ENCODE data around the gene FER. TPM values are rescaled to one million over a fixed set of nuclear protein-coding genes. Genes with fewer than 3 reads are reported as not detected.
A peak's percentile ranks its signal among the peaks of the same experiment; 100 is the strongest.

The FER gene
- total RNA-seq, 1 donor from 2014 or later = 30.9 TPM

GRCh38 chr5:108749128-108749861 is 1.6 kb downstream of the FER start:
- Mint-ChIP-seq H3K36me3 (ENCODE audit: unreplicated experiment) (no peaks in the 10 kb centered on the region), H3K4me3 (ENCODE audit: unreplicated experiment) (peak overlapping the region; percentile 96), H3K27me3 (ENCODE audit: unreplicated experiment) (peaks cover 2% of the 10 kb centered on the region), H3K27ac (ENCODE audit: unreplicated experiment) (peak overlapping the region; percentile 92), H3K4me1 (ENCODE audit: low read depth, unreplicated experiment) (peaks cover 19% of the 10 kb centered on the region), H3K9me3 (ENCODE audit: unreplicated experiment) (peaks cover 7% of the 10 kb centered on the region)
- peak; percentile 15 for TF ChIP-seq CTCF (IDR thresholded peaks at IDR 0.05; ENCODE audit: partially characterized antibody, unreplicated experiment)
- no peak for DNase-seq

GRCh38 chr5:108753331-108753730 is 5.6 kb downstream of the FER start:
- no peaks in the 10 kb centered on the region for H3K36me3 Mint-ChIP-seq (ENCODE audit: unreplicated experiment)
- peaks cover 3% of the 10 kb centered on the region for H3K9me3 Mint-ChIP-seq (ENCODE audit: unreplicated experiment)
- no peak overlapping the region for H3K27ac Mint-ChIP-seq (ENCODE audit: unreplicated experiment)
- DNase-seq = no peak
- peaks cover under 1% of the 10 kb centered on the region for H3K27me3 Mint-ChIP-seq (ENCODE audit: unreplicated experiment)
- TF ChIP-seq CTCF (IDR thresholded peaks at IDR 0.05; ENCODE audit: partially characterized antibody, unreplicated experiment) = no peak
- H3K4me1 Mint-ChIP-seq (ENCODE audit: low read depth, unreplicated experiment) = peaks cover 10% of the 10 kb centered on the region
- H3K4me3 Mint-ChIP-seq (ENCODE audit: unreplicated experiment) = no peak overlapping the region

- no peak for TF ChIP-seq CTCF (IDR thresholded peaks at IDR 0.05; ENCODE audit: partially characterized antibody, unreplicated experiment)
- Mint-ChIP-seq H3K9me3 (ENCODE audit: unreplicated experiment) (peaks cover 3% of the 10 kb centered on the region), H3K4me3 (ENCODE audit: unreplicated experiment) (no peak overlapping the region), H3K4me1 (ENCODE audit: low read depth, unreplicated experiment) (peaks cover 10% of the 10 kb centered on the region), H3K27me3 (ENCODE audit: unreplicated experiment) (no peaks in the 10 kb centered on the region), H3K36me3 (ENCODE audit: unreplicated experiment) (no peaks in the 10 kb centered on the region), H3K27ac (ENCODE audit: unreplicated experiment) (peak overlapping the region; percentile 22)
- no peak for DNase-seq
Observed at GRCh38 chr5:108753877-108754276, 6.2 kb downstream of the FER start.

- Mint-ChIP-seq H3K36me3 (ENCODE audit: unreplicated experiment) (peaks cover 11% of the 10 kb centered on the region), H3K4me3 (ENCODE audit: unreplicated experiment) (no peak overlapping the region), H3K27ac (ENCODE audit: unreplicated experiment) (no peak overlapping the region), H3K4me1 (ENCODE audit: low read depth, unreplicated experiment) (peaks cover 3% of the 10 kb centered on the region), H3K27me3 (ENCODE audit: unreplicated experiment) (peaks cover 2% of the 10 kb centered on the region), H3K9me3 (ENCODE audit: unreplicated experiment) (peaks cover 2% of the 10 kb centered on the region)
- no peak for TF ChIP-seq CTCF (IDR thresholded peaks at IDR 0.05; ENCODE audit: partially characterized antibody, unreplicated experiment)
- no peak for DNase-seq
Observed at GRCh38 chr5:108760512-108760911, 12.8 kb downstream of the FER start.

GRCh38 chr5:108762660-108763059 is 15.0 kb downstream of the FER start:
- Mint-ChIP-seq H3K27ac (ENCODE audit: unreplicated experiment) (no peak overlapping the region), H3K27me3 (ENCODE audit: unreplicated experiment) (peaks cover 2% of the 10 kb centered on the region), H3K36me3 (ENCODE audit: unreplicated experiment) (peaks cover 11% of the 10 kb centered on the region), H3K4me1 (ENCODE audit: low read depth, unreplicated experiment) (peaks cover 5% of the 10 kb centered on the region), H3K4me3 (ENCODE audit: unreplicated experiment) (no peak overlapping the region), H3K9me3 (ENCODE audit: unreplicated experiment) (peaks cover 2% of the 10 kb centered on the region)
- no peak for DNase-seq
- TF ChIP-seq CTCF (IDR thresholded peaks at IDR 0.05; ENCODE audit: partially characterized antibody, unreplicated experiment) = no peak
